CD14-positive monocyte (primary cell): Measurements from ENCODE around the gene SENP3. TPM values are rescaled to one million over a fixed set of nuclear protein-coding genes. Genes with fewer than 3 reads are reported as not detected.
A peak's percentile ranks its signal among the peaks of the same experiment; 100 is the strongest.

Source experiments
- DNase-seq, 3 donors: peaks; one replicate each; pipeline ENCODE4 v3.0.0-alpha.2; 2011 to 2022
- H2AFZ ChIP-seq: 2 replicates; pipeline ENCODE4 v1.6.0; 2012; ENCODE audit warnings: mild to moderate bottlenecking, low read depth, low read length, inconsistent platforms; ENCODE audit not compliant: insufficient read depth, poor library complexity, severe bottlenecking
- H3K27ac ChIP-seq, 2 donors: 1 replicate in 1 of 2; 2 replicates in 1 of 2; pipeline ENCODE4 v1.5.1; 2012 to 2013; ENCODE audit warnings: low read length in 2 of 2, control low read depth in 1 of 2, inconsistent platforms in 1 of 2, low read depth in 1 of 2, mild to moderate bottlenecking in 1 of 2
- H3K27me3 ChIP-seq, 2 donors: one replicate each; pipeline versions ENCODE4 v1.6.0 to v1.6.1; 2011 to 2013; ENCODE audit warnings: low read length in 2 of 2; ENCODE audit not compliant: control insufficient read depth in 2 of 2, insufficient read depth in 2 of 2
- H3K36me3 ChIP-seq, 2 donors: replicated peaks in 1 of 2; 1 replicate in 1 of 2; 2 replicates in 1 of 2; pipeline versions ENCODE4 v1.5.1 to v1.6.1; 2012 to 2013; ENCODE audit warnings: low read length in 2 of 2, control low read depth in 1 of 2, inconsistent platforms in 1 of 2, mild to moderate bottlenecking in 1 of 2; ENCODE audit not compliant: insufficient read depth in 2 of 2, control insufficient read depth in 1 of 2
- H3K4me1 ChIP-seq, 2 donors: 1 replicate in 1 of 2; 2 replicates in 1 of 2; pipeline versions ENCODE4 v1.5.1 to v1.6.1; 2012 to 2013; ENCODE audit warnings: low read length in 2 of 2, control low read depth in 1 of 2, inconsistent platforms in 1 of 2, mild to moderate bottlenecking in 1 of 2, moderate library complexity in 1 of 2; ENCODE audit not compliant: insufficient read depth in 2 of 2, control insufficient read depth in 1 of 2
- H3K4me2 ChIP-seq: replicated peaks from 2 replicates; pipeline ENCODE3; 2012; ENCODE audit warnings: low read length, moderate library complexity, mild to moderate bottlenecking; ENCODE audit not compliant: poor library complexity, severe bottlenecking; ENCODE audit errors: extremely low read depth
- H3K4me3 ChIP-seq, 3 experiments: fragments of 200-600 bp in 1 of 3; sonication (generic) in 1 of 3; replicated peaks in 1 of 3; 1 replicate in 2 of 3; 2 replicates in 1 of 3; pipeline ENCODE4 v1.5.1; 2011 to 2013; ENCODE audit warnings: low read length in 3 of 3, mild to moderate bottlenecking in 3 of 3, control low read depth in 2 of 3, low read depth in 2 of 3, inconsistent platforms in 1 of 3, moderate library complexity in 1 of 3
- H3K79me2 ChIP-seq: 2 replicates; pipeline ENCODE4 v1.6.0; 2012; ENCODE audit warnings: mild to moderate bottlenecking, control low read depth, inconsistent platforms, low read length, moderate library complexity; ENCODE audit not compliant: insufficient read depth
- H3K9ac ChIP-seq: 2 replicates; pipeline ENCODE4 v1.6.0; 2017; ENCODE audit warnings: low read length, mild to moderate bottlenecking; ENCODE audit not compliant: insufficient read depth, poor library complexity, severe bottlenecking
- H3K9me3 ChIP-seq, 2 donors: replicated peaks in 1 of 2; 1 replicate in 1 of 2; 2 replicates in 1 of 2; pipeline versions ENCODE4 v1.5.1 to v1.6.1; 2012 to 2013; ENCODE audit warnings: low read length in 2 of 2, control low read depth in 1 of 2; ENCODE audit not compliant: control insufficient read depth in 1 of 2, insufficient read depth in 1 of 2
- H4K20me1 ChIP-seq: 2 replicates; pipeline ENCODE4 v1.6.0; 2012; ENCODE audit warnings: mild to moderate bottlenecking, low read length, control low read depth, moderate library complexity; ENCODE audit not compliant: insufficient read depth
- H3K27ac Mint-ChIP-seq, 7 donors: one replicate each; pipeline ENCODE4 v1.8.0; 2020; ENCODE audit warnings: mild to moderate bottlenecking in 7 of 7, mixed read lengths in 7 of 7, moderate library complexity in 6 of 7, inconsistent platforms in 2 of 7
- H3K27me3 Mint-ChIP-seq, 3 donors: one replicate each; pipeline ENCODE4 v1.8.0; 2021 to 2022; ENCODE audit warnings: low read depth in 3 of 3, mild to moderate bottlenecking in 3 of 3, mixed read lengths in 3 of 3, moderate library complexity in 3 of 3, inconsistent platforms in 1 of 3
- H3K36me3 Mint-ChIP-seq, 2 donors: one replicate each; pipeline ENCODE4 v1.8.0; 2020; ENCODE audit warnings: mixed read lengths in 2 of 2, inconsistent platforms in 1 of 2, mild to moderate bottlenecking in 1 of 2
- H3K4me1 Mint-ChIP-seq: one replicate; pipeline ENCODE4 v1.8.0; 2020; ENCODE audit warnings: mild to moderate bottlenecking, mixed read lengths
- H3K4me3 Mint-ChIP-seq, 2 donors: one replicate each; pipeline ENCODE4 v1.8.0; 2020; ENCODE audit warnings: mild to moderate bottlenecking in 2 of 2, mixed read lengths in 2 of 2, moderate library complexity in 1 of 2
- H3K9me3 Mint-ChIP-seq, 7 donors: one replicate each; pipeline ENCODE4 v1.8.0; 2020 to 2022; ENCODE audit warnings: mixed read lengths in 7 of 7, mild to moderate bottlenecking in 6 of 7, moderate library complexity in 6 of 7, inconsistent platforms in 2 of 7
- CTCF ChIP-seq: fragments of 200-600 bp; IDR thresholded peaks from one replicate; pipeline ENCODE4 v1.8.0; 2022; ENCODE audit warnings: antibody characterized with exemption, mild to moderate bottlenecking
- WGBS: methylation state at CpG from one replicate; pipeline ENCODE4 v1.1.5; 2013; ENCODE audit warnings: missing lambda C conversion rate; ENCODE audit not compliant: insufficient coverage; 5-methylcytosine and 5-hydroxymethylcytosine counted together
- intact Hi-C, 2 donors: fragments of 100-400 bp; cut with micrococcal nuclease; formaldehyde crosslinking; loops; one replicate each; pipeline versions ENCODE4 v1.15.0 to v1.15.1; 2023
- polyA plus RNA-seq, 3 donors: library from polyadenylated mRNA; depleted of rRNA in 1 of 3; unstranded in 2 of 3; stranded (reverse) in 1 of 3; fragments of 300-500 nt in 2 of 3; fragments of >200 nt in 1 of 3; fragmentation: Illumina TruSeq in 2 of 3; gene quantifications; 1 replicate in 2 of 3; 2 replicates in 1 of 3; pipeline ENCODE4 v1.2.3, GENCODE V29; 2012 to 2021

SENP3 gene
- polyA plus RNA-seq, 3 donors: 2.9 to 140 (median 5.6) TPM

- Histone ChIP-seq H3K4me1 (peaks cover 55 to 60% of the 10 kb centered on the region in 2 donors), H2AFZ (no peak overlapping the region), H3K27ac (peak overlapping the region; percentile 99), H3K4me2 (peak overlapping the region; percentile 91), H3K79me2 (peaks cover 92% of the 10 kb centered on the region), H3K9ac (peak overlapping the region; percentile 99), H3K36me3 (peaks cover 69 to 77% of the 10 kb centered on the region in 2 donors), H4K20me1 (peaks cover 59% of the 10 kb centered on the region), H3K9me3 (no peaks in the 10 kb centered on the region), H3K27me3 (no peaks in the 10 kb centered on the region), H3K4me3 (peak overlapping the region; percentile 60 to 100 (median 95))
- peak; percentile 88 to 96 (median 94) for DNase-seq
- peak overlapping the region; percentile 97 to 98 for H3K4me3 Mint-ChIP-seq
- H3K27me3 Mint-ChIP-seq: peaks cover 0 to 9% (median 2%) of the 10 kb centered on the region in 3 donors
- intact Hi-C loops: loop anchor here (2.0 to 10.0 kb wide), 4 partner anchors 15 to 249 kb away; partner anchors contain the start of genes NEURL4 (in 1 of the 2), POLR2A (in 1 of the 2), SLC35G6 (in 1 of the 2) and TP53 (in 1 of the 2)
- WGBS: 0% methylated on average over 60 of the region's 71 CpGs
- TF ChIP-seq CTCF: no peak
- peaks cover 77 to 86% of the 10 kb centered on the region in 2 donors for H3K36me3 Mint-ChIP-seq
- peak overlapping the region; percentile 98 to 100 (median 99) for H3K27ac Mint-ChIP-seq
- H3K4me1 Mint-ChIP-seq: peaks cover 61% of the 10 kb centered on the region
- H3K9me3 Mint-ChIP-seq: peaks cover 0 to 4% (median 0%) of the 10 kb centered on the region in 7 donors
These were observed 11.8 kb downstream of the SENP3 start for GRCh38 chr17:7573324-7574080.

- H3K4me3 ChIP-seq: peak overlapping the region; percentile 60 to 100 (median 95)
- H3K4me3 Mint-ChIP-seq: peak overlapping the region; percentile 97 to 98
- H3K27me3 Mint-ChIP-seq: peaks cover 0 to 9% (median 2%) of the 10 kb centered on the region in 3 donors
- peaks cover 0 to 4% (median 0%) of the 10 kb centered on the region in 7 donors for H3K9me3 Mint-ChIP-seq
- TF ChIP-seq CTCF: no peak
- H3K4me1 ChIP-seq: peaks cover 63 to 67% of the 10 kb centered on the region in 2 donors
- peak overlapping the region; percentile 79 to 100 (median 99) for H3K27ac Mint-ChIP-seq
- H3K79me2 ChIP-seq: peaks cover 86% of the 10 kb centered on the region
- intact Hi-C loops: loop anchor here (5.0 to 10.0 kb wide), 3 partner anchors 92 to 250 kb away; partner anchors contain the start of genes NEURL4 (in 1 of the 2), POLR2A (in 1 of the 2), SLC35G6 (in 1 of the 2) and TP53 (in 1 of the 2)
- no peak overlapping the region for H2AFZ ChIP-seq
- H3K9me3 ChIP-seq: no peaks in the 10 kb centered on the region
- H3K27ac ChIP-seq: peak overlapping the region; percentile 99
- peaks cover 66 to 72% of the 10 kb centered on the region in 2 donors for H3K36me3 ChIP-seq
- H3K9ac ChIP-seq: peak overlapping the region; percentile 99
- WGBS: 67% methylated on average over 1 of the region's 15 CpGs
- DNase-seq: no peak
- H4K20me1 ChIP-seq: peaks cover 66% of the 10 kb centered on the region
- peaks cover 74 to 83% of the 10 kb centered on the region in 2 donors for H3K36me3 Mint-ChIP-seq
- peak overlapping the region; percentile 91 for H3K4me2 ChIP-seq
- peaks cover 67% of the 10 kb centered on the region for H3K4me1 Mint-ChIP-seq
- H3K27me3 ChIP-seq: no peaks in the 10 kb centered on the region
These were observed 12.6 kb downstream of the SENP3 start for GRCh38 chr17:7574176-7574953.
